GM03348 (cell line): ENCODE measurements around the gene C10orf71.

Experiments
- DNase-seq: peaks from one replicate; pipeline ENCODE4 v3.0.0; 2012; ENCODE audit warnings: low spot score

C10orf71 gene, protein sequence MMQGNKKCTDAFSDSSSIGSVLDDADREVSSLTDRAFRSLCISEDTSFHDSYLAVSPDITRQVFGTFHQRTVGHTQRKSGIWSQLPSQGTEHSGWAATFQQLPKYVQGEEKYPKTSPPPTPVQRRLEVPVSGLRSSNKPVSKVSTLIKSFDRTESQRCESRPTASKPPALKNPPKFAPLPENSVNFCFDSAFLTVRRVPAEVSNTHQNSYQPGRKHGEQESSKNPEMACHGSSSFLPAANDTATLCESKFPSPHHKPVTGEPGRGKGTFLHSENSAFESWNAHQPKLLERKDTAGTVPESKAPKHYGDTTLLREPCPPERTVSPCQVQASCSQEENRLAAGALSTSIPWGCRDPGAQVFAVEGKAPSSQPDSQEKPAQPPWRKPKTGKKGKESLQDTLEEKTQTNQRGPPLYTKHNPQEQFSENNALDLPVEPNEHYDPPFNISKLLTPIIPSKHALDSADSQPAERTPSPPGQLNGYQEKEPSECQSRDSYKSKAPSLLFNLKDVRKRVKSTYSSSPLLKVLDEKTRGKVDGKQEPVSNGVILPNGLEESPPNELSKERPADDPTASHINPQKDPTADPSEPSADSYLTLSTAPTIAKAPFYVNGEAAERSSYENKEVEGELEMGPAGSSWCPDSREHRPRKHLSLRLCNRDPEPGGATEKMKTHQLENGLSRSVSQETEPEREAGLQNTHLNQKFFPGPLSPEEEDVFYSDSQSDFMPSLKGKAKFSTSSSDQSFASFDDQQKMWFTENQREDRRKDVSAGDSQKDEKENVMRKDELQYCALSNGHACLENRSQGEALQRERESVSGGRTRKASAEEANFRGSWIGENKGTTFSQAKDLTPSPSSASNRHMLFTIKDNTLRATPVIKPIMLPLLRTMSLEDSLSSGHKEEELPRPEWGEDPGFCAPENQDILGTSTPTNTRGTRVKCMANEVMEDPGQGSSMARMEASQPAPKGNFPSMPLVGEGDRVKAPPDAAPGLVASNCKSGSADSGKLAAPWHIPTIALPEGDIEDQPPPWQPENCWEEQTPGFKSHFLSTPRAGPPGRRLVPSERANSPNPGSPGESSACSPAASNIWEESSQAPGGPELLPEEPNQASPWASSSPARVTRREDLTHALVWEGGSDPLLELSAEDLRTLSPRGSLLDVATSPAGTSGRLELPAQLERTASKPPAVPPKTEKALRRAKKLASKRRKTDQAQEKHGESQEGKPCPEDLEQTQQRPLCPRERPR (N-terminal part only)

DNA sequence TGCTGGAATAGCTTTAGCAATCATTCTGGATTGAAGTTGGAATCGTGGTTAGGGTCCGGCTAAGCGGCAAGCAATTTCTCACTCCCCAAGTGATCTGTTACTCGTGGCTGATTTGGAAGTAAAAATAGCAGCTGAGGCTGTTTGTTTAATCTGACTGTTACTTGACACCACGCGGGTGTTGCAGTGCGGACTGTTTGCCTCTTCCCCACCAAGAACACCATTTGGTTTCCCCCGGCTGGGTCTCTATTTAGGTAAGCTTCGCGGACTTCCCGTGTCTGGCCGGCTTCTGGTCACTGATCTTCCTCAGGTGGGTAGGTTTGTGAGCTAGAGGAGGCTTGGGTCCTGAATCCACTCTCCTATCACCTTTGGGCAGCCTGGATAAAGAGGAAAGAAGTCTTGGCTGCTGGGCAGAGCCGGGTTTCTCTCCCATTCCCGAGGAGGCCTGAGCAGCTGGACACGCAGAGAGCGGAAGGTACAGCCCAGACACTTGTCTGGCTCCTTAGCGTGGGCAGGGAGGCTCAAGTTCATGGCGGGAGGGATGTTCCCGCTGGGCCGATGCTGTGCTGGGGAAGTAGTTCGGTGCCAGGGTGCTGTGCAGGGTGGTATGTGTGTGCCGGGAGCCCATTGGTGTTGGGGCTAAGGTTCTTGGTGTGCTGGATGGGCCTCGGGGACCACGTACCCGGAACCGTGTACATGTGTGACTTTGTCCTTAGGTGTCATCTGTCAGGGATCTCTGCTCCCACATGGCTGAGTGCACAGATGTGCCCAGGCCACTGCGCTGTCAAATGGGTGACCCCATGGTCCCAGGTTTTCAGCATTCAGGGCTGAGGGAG lies at the start of gene C10orf71:
C10orf71 (plus strand) TSS at position 188 of the 833 bp plus-strand sequence. CDS start 23,376 bp downstream, outside the sequence.
- DNase-seq = no peak

DNA sequence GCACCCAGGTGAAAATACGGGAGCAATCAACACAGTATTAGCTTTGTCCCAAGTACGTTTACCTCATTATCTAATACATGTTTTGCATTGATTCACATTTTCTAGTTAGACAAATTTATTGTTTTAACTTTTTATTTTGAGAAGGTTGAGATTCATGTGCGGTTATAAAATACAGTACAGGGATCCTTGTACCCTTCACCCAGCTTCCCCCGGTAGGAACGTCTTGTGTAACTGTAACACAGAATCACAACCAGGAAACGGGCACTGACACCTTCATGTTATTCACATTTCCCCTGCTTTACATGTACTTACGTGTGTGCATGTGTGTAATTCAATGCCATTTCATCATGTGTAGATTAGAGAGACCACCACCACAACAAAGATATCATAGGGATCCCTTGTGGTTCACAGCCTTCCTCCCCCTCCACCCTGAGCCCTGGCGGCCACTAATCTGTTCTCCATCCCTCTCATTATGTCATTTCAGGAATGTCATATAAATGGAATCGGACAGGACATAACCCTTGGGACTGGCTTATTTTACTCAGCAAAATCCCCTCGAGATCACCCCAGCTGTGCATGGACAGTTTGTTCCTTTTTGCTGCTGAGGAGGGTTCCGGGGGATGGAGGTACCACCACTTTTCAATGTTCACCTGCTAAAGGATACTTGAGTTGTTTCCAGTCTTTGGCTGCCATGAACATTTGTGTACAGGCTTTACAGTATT lies 46.5 kb upstream of the C10orf71 start:
- no peak for DNase-seq

DNA sequence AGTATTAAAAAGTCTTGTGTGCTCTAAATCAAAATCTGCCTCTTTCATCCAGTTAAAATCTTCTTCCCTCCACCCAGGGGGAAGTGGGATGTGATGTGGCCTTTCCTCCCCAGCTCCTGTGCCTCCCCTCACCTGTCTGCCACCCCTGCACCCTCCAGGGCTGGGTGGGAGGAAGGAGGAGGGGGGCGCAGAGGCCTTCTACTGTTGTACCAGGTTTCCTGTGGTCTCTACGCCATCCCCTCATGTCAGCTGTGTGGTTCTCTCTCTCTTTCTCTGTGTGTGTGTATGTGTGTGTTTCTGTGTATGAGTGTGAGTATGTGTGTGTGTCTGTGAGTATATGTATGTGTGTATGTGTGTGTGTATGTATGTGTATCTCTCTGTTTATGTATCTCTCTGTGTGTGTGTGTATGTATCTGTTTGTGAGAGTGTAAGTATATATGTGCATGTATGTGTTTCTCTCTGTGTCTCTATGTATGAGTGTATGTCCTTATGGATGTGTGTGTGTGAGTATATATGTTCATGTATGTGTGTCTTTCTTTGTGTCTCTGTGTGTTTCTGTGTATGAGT lies 45.5 kb upstream of the C10orf71 start:
- DNase-seq = no peak

- no peak for DNase-seq
Measured at GRCh38 chr10:49254150-49254549, 44.8 kb upstream of the C10orf71 start.

DNA sequence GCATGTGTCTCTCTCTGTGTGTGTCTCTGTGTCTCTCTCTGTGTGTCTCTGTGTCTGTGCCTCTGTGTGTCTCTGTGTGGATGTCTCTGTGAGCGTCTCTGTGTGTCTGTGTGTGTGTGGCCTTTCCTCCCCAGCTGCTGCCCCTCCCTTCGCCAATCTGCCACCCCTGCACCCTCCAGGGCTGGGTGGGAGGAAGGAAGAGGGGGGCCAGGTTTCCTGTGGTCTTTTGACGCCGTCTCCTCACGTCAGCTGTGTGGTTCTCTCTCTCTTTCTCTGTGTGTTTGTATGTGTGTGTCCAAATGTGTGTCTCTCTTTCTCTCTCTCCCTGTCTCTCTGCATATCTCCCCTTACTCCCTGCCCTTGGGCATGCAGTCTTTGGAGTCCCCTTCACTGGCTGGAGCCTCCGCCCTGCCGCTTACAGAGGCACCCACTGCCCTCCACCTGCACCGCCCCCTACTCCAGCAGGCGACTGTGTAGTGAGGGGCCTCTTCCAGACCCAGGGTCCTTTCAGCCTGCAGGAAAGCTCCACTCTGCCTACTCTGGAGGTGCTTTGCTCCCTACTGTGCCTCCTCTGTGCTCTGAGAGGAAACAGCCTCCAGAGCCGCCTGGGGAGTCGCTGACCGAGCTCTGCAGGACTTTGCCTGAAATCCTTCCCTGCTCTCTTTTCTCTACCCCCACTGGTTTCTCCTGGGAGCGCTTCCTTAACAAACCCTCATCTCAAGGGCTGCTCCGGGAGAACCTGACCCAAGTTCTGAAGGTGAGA lies 44.2 kb upstream of the C10orf71 start:
- DNase-seq = no peak

- no peak for DNase-seq
Measured at GRCh38 chr10:49255883-49256282, 43.1 kb upstream of the C10orf71 start.

DNA sequence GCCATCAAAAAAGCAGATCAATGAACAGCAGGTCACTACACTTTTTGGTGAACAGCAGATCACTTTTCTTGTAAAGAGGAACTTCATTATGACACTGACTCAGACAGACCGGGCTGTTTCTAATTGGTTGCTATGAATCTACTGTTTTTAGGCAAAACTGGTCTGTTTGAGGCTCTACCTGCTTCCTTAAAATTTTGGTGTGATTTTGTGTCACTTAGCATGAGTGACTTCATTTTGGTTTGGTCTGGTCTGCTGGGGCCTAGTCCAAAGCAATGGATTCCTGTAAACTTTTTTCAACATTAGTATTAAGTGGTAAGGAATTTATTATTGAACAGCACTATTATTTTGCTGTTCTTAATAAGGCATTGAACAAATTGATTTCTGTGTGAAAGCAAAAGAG lies 41.8 kb upstream of the C10orf71 start:
- DNase-seq = no peak

DNA sequence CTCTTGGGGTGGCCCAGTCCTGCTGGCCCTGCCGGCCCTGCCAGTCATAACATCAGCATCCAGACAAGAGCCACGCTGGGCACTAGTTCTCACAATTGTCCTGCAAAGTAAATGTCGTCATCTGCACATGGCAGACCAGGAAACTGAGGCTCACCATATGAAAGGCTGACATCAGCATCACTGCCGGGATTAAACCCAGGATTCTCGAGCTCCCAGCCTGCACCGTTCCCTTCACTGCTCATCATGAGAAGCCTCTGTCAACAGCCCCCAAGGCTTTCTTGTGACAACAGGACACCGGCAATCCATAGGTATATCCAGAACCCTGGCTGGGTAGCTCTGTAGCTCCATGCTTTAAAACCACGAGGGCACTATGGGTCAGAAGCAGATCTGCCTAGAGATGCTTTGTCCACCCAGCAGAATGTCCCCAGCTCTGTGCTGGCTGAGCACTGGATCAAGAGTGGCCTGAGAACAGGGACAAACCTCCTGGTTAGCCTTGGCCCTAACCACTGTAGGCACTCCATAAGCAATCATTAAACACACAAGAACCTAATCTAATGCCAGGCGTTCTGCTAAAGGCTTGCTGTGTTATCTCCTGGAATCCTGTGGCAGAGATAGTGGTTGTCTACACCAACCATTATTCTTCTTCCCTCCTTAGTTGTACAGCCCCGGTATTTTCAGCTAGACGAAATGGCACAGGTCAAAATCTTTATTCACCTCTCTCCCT lies 41.2 kb upstream of the C10orf71 start:
- no peak for DNase-seq

DNA sequence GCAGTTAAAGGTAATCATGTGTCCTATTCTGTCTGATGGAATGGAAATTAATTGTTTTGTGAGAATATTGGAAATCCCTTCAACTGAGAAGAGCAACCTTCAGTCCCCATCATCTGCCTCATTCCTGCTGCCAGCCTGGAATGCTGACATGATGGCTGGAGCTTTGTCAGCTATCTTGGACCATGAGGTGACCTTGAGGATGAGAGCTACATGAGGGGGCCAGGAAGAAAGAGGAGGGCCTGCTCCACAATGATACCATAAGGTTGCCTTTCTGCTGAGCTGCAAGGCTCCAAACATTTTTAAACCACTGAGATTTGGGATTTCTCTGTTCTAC lies 40.7 kb upstream of the C10orf71 start:
- no peak for DNase-seq

GRCh38 chr10:49260644-49261296 lies 38.2 kb upstream of the C10orf71 start:
- no peak for DNase-seq

DNA sequence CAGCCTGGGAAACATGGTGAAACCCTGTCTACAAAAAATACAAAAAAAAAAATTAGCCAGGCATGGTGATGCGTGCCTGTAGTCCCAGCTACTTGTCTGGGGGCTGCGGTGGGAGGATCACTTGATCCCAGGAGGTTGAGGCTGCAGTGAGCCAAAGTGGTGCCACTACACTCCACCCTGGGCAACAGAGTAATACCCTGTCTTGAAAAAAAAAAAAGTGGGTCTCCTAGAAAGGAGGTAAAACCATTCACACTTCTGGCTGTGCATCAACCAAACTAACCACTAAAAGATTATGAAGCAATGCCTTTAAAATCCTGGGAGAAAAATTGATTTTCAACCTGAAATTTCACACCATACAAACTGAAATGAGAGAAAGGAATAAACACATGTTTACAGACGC lies 35.4 kb upstream of the C10orf71 start:
- DNase-seq = no peak

DNA sequence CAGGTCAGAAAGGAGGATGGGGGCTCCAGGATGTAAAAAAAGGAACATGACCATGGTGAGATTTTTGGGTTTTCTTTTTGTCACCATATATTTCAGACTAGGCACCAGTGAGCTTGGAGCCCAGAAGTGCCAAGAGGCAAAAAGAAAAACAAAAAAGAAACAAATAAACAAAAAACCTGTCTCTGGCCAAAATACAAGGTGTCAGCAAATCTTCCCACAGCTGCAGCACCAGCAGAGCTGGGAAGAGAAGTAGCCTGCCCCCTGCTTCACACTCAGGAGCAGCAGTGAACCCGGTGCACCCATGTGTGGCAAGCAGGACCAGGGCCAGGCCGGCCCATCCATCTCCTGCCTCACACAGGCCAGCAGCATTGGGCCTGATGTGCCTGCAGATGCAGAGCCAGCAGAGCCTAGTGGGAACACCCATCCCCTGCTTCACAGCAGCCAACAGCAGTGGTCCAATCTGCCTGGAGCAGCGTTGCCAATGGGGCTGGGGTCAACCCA lies 34.7 kb upstream of the C10orf71 start:
- DNase-seq = no peak

GRCh38 chr10:49265885-49266284 lies 33.1 kb upstream of the C10orf71 start:
- DNase-seq = no peak

DNA sequence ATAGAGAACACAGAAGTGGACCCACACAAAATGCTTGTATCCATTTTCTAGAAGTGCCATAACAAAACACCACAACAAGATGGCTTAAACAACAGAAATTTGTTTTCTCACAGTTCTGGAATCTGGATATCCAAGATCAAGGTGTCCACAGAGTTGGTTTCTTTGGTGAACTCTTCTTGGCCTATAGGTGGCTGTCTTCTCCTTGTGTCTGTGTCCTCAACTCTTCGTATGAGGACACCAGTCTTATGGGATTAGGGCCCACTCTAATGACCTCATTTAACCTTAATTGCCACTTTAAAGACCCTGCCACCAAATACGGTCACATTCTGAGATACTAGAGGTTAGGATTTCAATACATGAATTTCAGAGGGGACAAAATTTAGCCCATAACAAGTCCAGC lies 30.8 kb upstream of the C10orf71 start:
- DNase-seq = no peak

- DNase-seq = no peak
Measured at GRCh38 chr10:49269523-49269922, 29.4 kb upstream of the C10orf71 start.

- DNase-seq = no peak
Measured at GRCh38 chr10:49270565-49270964, 28.4 kb upstream of the C10orf71 start.

DNA sequence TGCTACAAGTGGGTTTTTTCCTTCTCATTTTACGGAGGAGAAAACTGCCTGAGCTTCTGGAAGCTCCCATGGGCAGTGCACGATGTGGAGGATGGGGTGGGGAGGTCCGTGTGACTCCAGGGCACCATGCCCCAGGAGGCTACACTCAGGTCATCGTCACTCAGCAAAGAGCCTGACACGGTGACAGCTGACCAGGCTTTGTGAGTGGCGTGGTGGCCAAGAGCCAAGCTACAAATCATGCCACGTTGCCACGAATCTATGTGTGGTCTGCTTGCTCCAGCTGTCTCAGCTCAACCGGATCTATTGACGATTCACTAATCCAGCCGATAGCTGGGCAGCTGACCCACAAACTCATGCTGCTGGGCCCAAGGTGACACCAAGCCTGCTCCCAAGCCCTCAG lies 27.6 kb upstream of the C10orf71 start:
- DNase-seq = no peak
